Stimulated activated CD4-positive, alpha-beta T cell treated with anti-CD3 and anti-CD28 coated beads, Interleukin-12 subunit alpha, Interleukin-12 subunit beta, amount 100 ng/mL, for 4 hours (primary cell): ENCODE measurements around the gene SPAG16.
"Not testable (repeated sequence)": the region's sequence is repeated elsewhere in the genome, so short reads cannot be mapped to it uniquely, and the experiment has no call there.

Experiments used
- DNase-seq: peaks from one replicate; pipeline ENCODE4 v3.0.0-alpha.2; 2020

Gene SPAG16

GRCh38 chr2:214019229-214019972, 735.1 kb downstream of the SPAG16 start:
- no peak for DNase-seq

- DNase-seq = no peak
These were observed 735.7 kb downstream of the SPAG16 start for GRCh38 chr2:214019973-214020345.

GRCh38 chr2:214029190-214029589, 744.9 kb downstream of the SPAG16 start:
- DNase-seq = no peak

- DNase-seq = no peak
These were observed 747.3 kb downstream of the SPAG16 start for GRCh38 chr2:214031566-214031965.

- DNase-seq = no peak
These were observed 750.2 kb downstream of the SPAG16 start for GRCh38 chr2:214034417-214034816.

- DNase-seq = no peak
These were observed 751.0 kb downstream of the SPAG16 start for GRCh38 chr2:214035091-214035852.

GRCh38 chr2:214035921-214036320, 751.7 kb downstream of the SPAG16 start:
- no peak for DNase-seq

- no peak for DNase-seq
These were observed 753.9 kb downstream of the SPAG16 start for GRCh38 chr2:214038186-214038585.

GRCh38 chr2:214050731-214051130, 766.5 kb downstream of the SPAG16 start:
- no peak for DNase-seq

GRCh38 chr2:214051585-214051984, 767.3 kb downstream of the SPAG16 start:
- DNase-seq = no peak

- no peak for DNase-seq
These were observed 768.0 kb downstream of the SPAG16 start for GRCh38 chr2:214052235-214052634.

GRCh38 chr2:214057986-214058385, 773.7 kb downstream of the SPAG16 start:
- DNase-seq = no peak

GRCh38 chr2:214062279-214062678, 778.0 kb downstream of the SPAG16 start:
- not testable (repeated sequence) for DNase-seq

GRCh38 chr2:214064471-214064870, 780.2 kb downstream of the SPAG16 start:
- no peak for DNase-seq

GRCh38 chr2:214066862-214067261, 782.6 kb downstream of the SPAG16 start:
- no peak for DNase-seq

- no peak for DNase-seq
These were observed 785.0 kb downstream of the SPAG16 start for GRCh38 chr2:214069254-214069653.

- no peak for DNase-seq
These were observed 791.2 kb downstream of the SPAG16 start for GRCh38 chr2:214075456-214075855.

GRCh38 chr2:214076527-214076926, 792.3 kb downstream of the SPAG16 start:
- DNase-seq = no peak

GRCh38 chr2:214077727-214078126, 793.5 kb downstream of the SPAG16 start:
- DNase-seq = no peak

- no peak for DNase-seq
These were observed 794.8 kb downstream of the SPAG16 start for GRCh38 chr2:214079032-214079431.

GRCh38 chr2:214088536-214088935, 804.3 kb downstream of the SPAG16 start:
- no peak for DNase-seq

GRCh38 chr2:214096208-214096715, 812.0 kb downstream of the SPAG16 start:
- no peak for DNase-seq

GRCh38 chr2:214098811-214099210, 814.5 kb downstream of the SPAG16 start:
- no peak for DNase-seq

GRCh38 chr2:214100488-214100887, 816.2 kb downstream of the SPAG16 start:
- DNase-seq = no peak
